GM12878 (cell line): Measurements from ENCODE around the gene SZRD1. TPM values are rescaled to one million over a fixed set of nuclear protein-coding genes. Genes with fewer than 3 reads are reported as not detected.

ENCODE experiments used
- ATAC-seq: fragments of 200-7000 bp; cut with Tn5 transposase; 3 replicates; pipeline ENCODE4 v1.9.1; 2020; ENCODE audit warnings: mild to moderate bottlenecking, moderate library complexity
- BruUV-seq: library from RNA; stranded (reverse); fragments of 400-500 nt; replicated peaks from 2 replicates; lab custom pipeline; 2021; lab: Mats Ljungman, UMichigan
- CTCF ChIA-PET: fragments of 300-600 bp; sonication (Branson Sonifier 250); formaldehyde crosslinking; extraction: SDS; loops from one replicate; lab custom pipeline; 2021; ENCODE audit warnings: inconsistent platforms; lab: Yijun Ruan, JAX
- POLR2A ChIA-PET: fragments of 350-600 bp; formaldehyde crosslinking; extraction: SDS; loops from one replicate; lab custom pipeline; 2021; ENCODE audit warnings: inconsistent platforms; lab: Charles Lee
- RAD21 ChIA-PET: fragments of 300-600 bp; sonication (Branson Sonifier 250); formaldehyde crosslinking; loops from one replicate; lab custom pipeline; 2023; ENCODE audit warnings: antibody characterized with exemption; ENCODE audit not compliant: unreplicated experiment; lab: Charles Lee
- SMC1A ChIA-PET: fragments of 300-600 bp; sonication (Branson Sonifier 250); formaldehyde crosslinking; loops from one replicate; lab custom pipeline; 2023; ENCODE audit not compliant: unreplicated experiment, uncharacterized antibody; lab: Charles Lee
- DNase-seq: peaks from one replicate; pipeline ENCODE4 v3.0.0-alpha.2; 2011; ENCODE audit warnings: low read depth, low spot score
- FAIRE-seq: peaks from 3 replicates; lab custom pipeline; 2011; peaks lifted over from hg19 to GRCh38; lab: Jason Lieb, UNC
- H2AFZ ChIP-seq: 2 replicates; pipeline ENCODE4 v1.6.0; 2011; ENCODE audit warnings: low read depth, low read length, control low read depth; ENCODE audit not compliant: control insufficient read depth
- H3K27ac ChIP-seq: 2 replicates; pipeline ENCODE4 v1.5.1; 2011; ENCODE audit warnings: control low read depth; ENCODE audit not compliant: control insufficient read depth, insufficient read depth
- H3K27me3 ChIP-seq, 2 experiments: replicated peaks in 1 of 2; 2 replicates each; pipeline versions ENCODE4 v1.6.0 to v1.6.1; 2011; ENCODE audit warnings: low read length in 1 of 2; ENCODE audit not compliant: control insufficient read depth in 2 of 2, insufficient read depth in 2 of 2
- H3K36me3 ChIP-seq, 2 experiments: 2 replicates each; pipeline ENCODE4 v1.5.1; 2011; ENCODE audit warnings: low read length in 1 of 2; ENCODE audit not compliant: control insufficient read depth in 2 of 2, insufficient read depth in 2 of 2
- H3K4me1 ChIP-seq: 2 replicates; pipeline ENCODE4 v1.6.1; 2011; ENCODE audit warnings: mild to moderate bottlenecking, low read length, moderate library complexity, mixed read lengths; ENCODE audit not compliant: control insufficient read depth, insufficient read depth
- H3K4me2 ChIP-seq: 2 replicates; pipeline ENCODE4 v1.6.0; 2011; ENCODE audit warnings: control low read depth; ENCODE audit not compliant: control insufficient read depth, insufficient read depth
- H3K4me3 ChIP-seq: fragments of 200-600 bp; sonication (generic); 2 replicates; pipeline ENCODE4 v1.5.1; 2016
- H3K79me2 ChIP-seq: 2 replicates; pipeline ENCODE4 v1.6.0; 2011; ENCODE audit warnings: low read length; ENCODE audit not compliant: control insufficient read depth, insufficient read depth
- H3K9ac ChIP-seq: 2 replicates; pipeline ENCODE4 v1.8.0; 2011; ENCODE audit warnings: low read length, control low read depth, mixed read lengths; ENCODE audit not compliant: control insufficient read depth, insufficient read depth
- H3K9me3 ChIP-seq: replicated peaks from 3 replicates; pipeline ENCODE4 v1.5.1; 2011; ENCODE audit warnings: mild to moderate bottlenecking, low read length; ENCODE audit not compliant: control insufficient read depth, insufficient read depth
- H4K20me1 ChIP-seq: 2 replicates; pipeline ENCODE4 v1.6.0; 2011; ENCODE audit not compliant: control insufficient read depth, insufficient read depth
- BACH1 ChIP-seq: fragments of 450-650 bp; IDR thresholded peaks from 2 replicates; pipeline ENCODE4 v1.6.1; 2017; ENCODE audit warnings: mild to moderate bottlenecking, borderline replicate concordance
- BCL3 ChIP-seq: IDR thresholded peaks from 2 replicates; pipeline ENCODE4 v1.6.1; 2011; ENCODE audit warnings: borderline replicate concordance, low read depth, mild to moderate bottlenecking, moderate library complexity, low read length; ENCODE audit not compliant: insufficient read depth, poor library complexity, severe bottlenecking
- CREB1 ChIP-seq: IDR thresholded peaks from 2 replicates; pipeline ENCODE4 v1.6.1; 2012; ENCODE audit warnings: low read depth, mild to moderate bottlenecking, inconsistent platforms
- CREM ChIP-seq: IDR thresholded peaks from 2 replicates; pipeline ENCODE4 v1.6.1; 2014; ENCODE audit warnings: antibody characterized with exemption, low read depth
- ESRRA ChIP-seq: IDR thresholded peaks from 2 replicates; pipeline ENCODE4 v1.6.1; 2012; ENCODE audit warnings: mild to moderate bottlenecking, low read length, improper control_type of control experiment
- GABPA ChIP-seq: IDR thresholded peaks from 2 replicates; pipeline ENCODE4 v1.6.1; 2014; ENCODE audit warnings: antibody characterized with exemption, low read depth, mild to moderate bottlenecking, inconsistent platforms
- NR2C2 ChIP-seq: IDR thresholded peaks from 2 replicates; pipeline ENCODE4 v1.6.1; 2011; ENCODE audit warnings: borderline replicate concordance, low read depth; ENCODE audit not compliant: control insufficient read depth, insufficient read length
- PAX5 ChIP-seq: IDR thresholded peaks from 2 replicates; pipeline ENCODE4 v1.6.1; 2011; ENCODE audit warnings: low read depth, low read length, borderline replicate concordance
- PRDM15 ChIP-seq: fragments of 450-650 bp; formaldehyde crosslinking; IDR thresholded peaks from 2 replicates; pipeline ENCODE4 v1.4.0; 2020; ENCODE audit warnings: mild to moderate bottlenecking, moderate library complexity
- RELB ChIP-seq: fragments of 450-650 bp; IDR thresholded peaks from 2 replicates; pipeline ENCODE4 v1.6.1; 2017; ENCODE audit warnings: low read depth, mild to moderate bottlenecking, moderate library complexity
- SREBF2 ChIP-seq: IDR thresholded peaks from 2 replicates; pipeline ENCODE4 v1.6.1; 2012; ENCODE audit warnings: mild to moderate bottlenecking, low read length
- STAT3 ChIP-seq: IDR thresholded peaks from 2 replicates; pipeline ENCODE4 v1.6.1; 2011; ENCODE audit warnings: low read depth, low read length, improper control_type of control experiment
- WRNIP1 ChIP-seq: IDR thresholded peaks from 2 replicates; pipeline ENCODE4 v1.6.1; 2011; ENCODE audit warnings: low read depth, low read length, improper control_type of control experiment, borderline replicate concordance
- WGBS: methylation state at CpG from one replicate; pipeline ENCODE4 v1.1.6; 2016; ENCODE audit warnings: low lambda C conversion rate; ENCODE audit not compliant: insufficient replicate concordance, insufficient coverage; ENCODE audit errors: missing lambda C conversion rate; 5-methylcytosine and 5-hydroxymethylcytosine counted together
- in situ Hi-C: fragments of 300-500 bp; cut with MboI; formaldehyde crosslinking; loops from 9 replicates; pipeline ENCODE4 v1.14.3; 2018; ENCODE audit warnings: mixed read lengths
- intact Hi-C: fragments of 100-400 bp; cut with micrococcal nuclease; formaldehyde crosslinking; loops from one replicate; pipeline ENCODE4 v1.14.2; 2022; ENCODE audit not compliant: unreplicated experiment
- polyA plus RNA-seq, 11 experiments: library from polyadenylated mRNA; depleted of rRNA in 4 of 11; unstranded in 6 of 11; stranded (reverse) in 5 of 11; fragments of >200 nt; fragmentation: Nextera tagmentation in 4 of 11; fragmentation: Illumina TruSeq in 1 of 11; extraction: Ambion mirVana in 4 of 11; extraction: Trizol in 1 of 11; gene quantifications; 1 replicate in 1 of 11; 2 replicates in 10 of 11; pipeline versions ENCODE4 v1.2.1 to v1.2.3, GENCODE V29; 2011 to 2016; ENCODE audit warnings: inconsistent platforms in 2 of 11, missing spikeins in 2 of 11, low read depth in 1 of 11
- total RNA-seq, 4 experiments: library from RNA; depleted of rRNA in 3 of 4; stranded (reverse); fragments of >200 nt in 3 of 4; fragmentation: Illumina TruSeq in 1 of 4; extraction: Trizol in 1 of 4; gene quantifications; 2 replicates each; pipeline versions ENCODE4 v1.2.1 to v1.2.3, GENCODE V29; 2013 to 2021

SZRD1 gene
- total and polyA plus RNA-seq, 10 of the 15 experiments (the other 5 are each of a cell fraction or from before 2014, with no cell fraction given) = 5.6 to 213 (median 113) TPM

- DNase-seq (no peak), FAIRE-seq (no peak), ATAC-seq (no peak)
- Histone ChIP-seq H3K4me3 (no peak overlapping the region), H3K27me3 (peaks cover 0 to 2% of the 10 kb centered on the region in 2 experiments; a peak in 1 of 4 replicates), H2AFZ (no peak overlapping the region), H4K20me1 (no peaks in the 10 kb centered on the region), H3K9ac (no peak overlapping the region), H3K79me2 (no peaks in the 10 kb centered on the region), H3K36me3 (no peaks in the 10 kb centered on the region), H3K27ac (no peak overlapping the region), H3K4me2 (no peak overlapping the region), H3K9me3 (no peaks in the 10 kb centered on the region), H3K4me1 (no peaks in the 10 kb centered on the region)
- intact Hi-C loops (no loop called here), in situ Hi-C loops (no loop called here)
- no TSS peak for BruUV-seq
- ChIA-PET SMC1A (interaction anchor here (0.6 to 1.7 kb wide), 2 partner anchors 12 to 91 kb away, joined by 3 to 6 read pairs; no protein-coding TSS in a partner anchor), CTCF (no interaction called here), POLR2A (no interaction called here), RAD21 (no interaction called here)
- WGBS = 60% methylated on average over 3 of the region's 3 CpGs
- TF ChIP-seq ESRRA (no peak), NR2C2 (no peak), CREB1 (no peak), CREM (no peak), BACH1 (no peak), BCL3 (no peak), STAT3 (no peak), GABPA (no peak), PAX5 (no peak), RELB (no peak), PRDM15 (CRISPR knock-in tag) (no peak), WRNIP1 (no peak), SREBF2 (no peak)
These were observed 46.1 kb downstream of the SZRD1 start for GRCh38 chr1:16413191-16413590.
